Left lung (tissue), 10 donors: ENCODE results near the gene TUBGCP6. TPM values are rescaled to one million over a fixed set of nuclear protein-coding genes. Genes with fewer than 3 reads are reported as not detected.

Experiments
- ATAC-seq: fragments of 200-7000 bp; cut with Tn5 transposase; one replicate; pipeline ENCODE4 v1.9.1; 2020; ENCODE audit warnings: moderate library complexity
- DNase-seq, 4 donors: peaks; one replicate each; pipeline ENCODE4 v3.0.0-alpha.2; 2013 to 2020
- H3K27ac ChIP-seq, 2 donors: fragments of 200-600 bp; sonication (generic) in 1 of 2; one replicate each; pipeline versions ENCODE4 v1.5.0 to v1.8.0; 2020 to 2021
- H3K27me3 ChIP-seq, 2 donors: fragments of 200-600 bp; sonication (generic) in 1 of 2; one replicate each; pipeline versions ENCODE4 v1.5.0 to v1.8.0; 2020 to 2021
- H3K36me3 ChIP-seq, 2 donors: fragments of 200-600 bp; sonication (generic) in 1 of 2; one replicate each; pipeline versions ENCODE4 v1.5.0 to v1.8.0; 2020 to 2021
- H3K4me1 ChIP-seq, 2 donors: fragments of 200-600 bp; one replicate each; pipeline ENCODE4 v1.8.0; 2021
- H3K4me3 ChIP-seq, 2 donors: fragments of 200-600 bp; sonication (generic) in 1 of 2; one replicate each; pipeline versions ENCODE4 v1.5.0 to v1.8.0; 2020 to 2021; ENCODE audit warnings: mild to moderate bottlenecking in 1 of 2
- H3K9me3 ChIP-seq, 2 donors: fragments of 200-600 bp; sonication (generic) in 1 of 2; one replicate each; pipeline versions ENCODE4 v1.5.0 to v1.8.0; 2020 to 2021
- intact Hi-C, 2 donors: fragments of 100-400 bp; cut with DNase I; formaldehyde crosslinking; loops; one replicate each; pipeline versions ENCODE4 v1.11.2 to v1.14.2; 2022
- polyA plus RNA-seq, 6 donors: library from polyadenylated mRNA; unstranded; fragments of 120-200 nt; gene quantifications; one replicate each; pipeline ENCODE4 v1.2.1, GENCODE V29; 2013; ENCODE audit not compliant: insufficient read length in 6 of 6
- total RNA-seq, 2 donors: library from RNA; stranded (reverse); fragmentation: NEBNext Ultra II Directional; extraction: Animal tissue kit (Norgen Biotek cat#: 25700); gene quantifications; one replicate each; pipeline ENCODE4 v1.2.1, GENCODE V29; 2021
- TF ChIP-seq, protein P1 (sequence below), 2 donors: fragments of 200-600 bp; sonication (generic) in 1 of 2; IDR thresholded peaks; one replicate each; pipeline versions ENCODE4 v1.5.0 to v1.8.0; 2021; ENCODE audit warnings: antibody characterized with exemption in 2 of 2
- donor health status: DM: no; HTN: yes; CAD: no.
- donor health status: DM: no; HTN: no; CAD: no.

Gene TUBGCP6
- total and polyA plus RNA-seq, 8 donors = 37.2 to 50.1 (median 42.7) TPM

DNA sequence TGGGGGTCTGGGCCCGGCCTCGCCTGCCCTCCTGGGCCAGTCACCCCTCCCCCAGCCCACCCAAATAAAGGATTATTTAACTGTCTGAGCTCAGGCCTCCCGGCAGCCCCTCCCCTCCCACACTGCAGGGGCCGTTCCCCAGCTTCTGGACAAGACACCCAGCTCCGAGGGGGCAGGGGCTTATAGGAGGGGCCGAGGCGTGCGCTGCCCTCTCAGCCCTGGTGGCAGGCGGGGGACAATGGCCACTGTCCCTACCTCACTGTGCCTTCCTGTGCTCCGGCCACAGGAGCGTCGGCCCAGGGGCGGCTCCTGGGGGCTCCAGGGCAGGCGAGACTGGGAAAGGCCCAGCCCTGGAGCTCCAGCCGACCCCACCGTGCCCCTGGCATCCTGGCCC is 46.2 kb downstream of the TUBGCP6 start:
- Histone ChIP-seq H3K27ac (no peak overlapping the region), H3K36me3 (peaks cover 0 to 58% of the 10 kb centered on the region in 2 donors), H3K4me1 (peaks cover 8 to 35% of the 10 kb centered on the region in 2 donors), H3K27me3 (no peaks in the 10 kb centered on the region), H3K9me3 (no peaks in the 10 kb centered on the region), H3K4me3 (no peak overlapping the region)
- TF ChIP-seq, protein P1, sequence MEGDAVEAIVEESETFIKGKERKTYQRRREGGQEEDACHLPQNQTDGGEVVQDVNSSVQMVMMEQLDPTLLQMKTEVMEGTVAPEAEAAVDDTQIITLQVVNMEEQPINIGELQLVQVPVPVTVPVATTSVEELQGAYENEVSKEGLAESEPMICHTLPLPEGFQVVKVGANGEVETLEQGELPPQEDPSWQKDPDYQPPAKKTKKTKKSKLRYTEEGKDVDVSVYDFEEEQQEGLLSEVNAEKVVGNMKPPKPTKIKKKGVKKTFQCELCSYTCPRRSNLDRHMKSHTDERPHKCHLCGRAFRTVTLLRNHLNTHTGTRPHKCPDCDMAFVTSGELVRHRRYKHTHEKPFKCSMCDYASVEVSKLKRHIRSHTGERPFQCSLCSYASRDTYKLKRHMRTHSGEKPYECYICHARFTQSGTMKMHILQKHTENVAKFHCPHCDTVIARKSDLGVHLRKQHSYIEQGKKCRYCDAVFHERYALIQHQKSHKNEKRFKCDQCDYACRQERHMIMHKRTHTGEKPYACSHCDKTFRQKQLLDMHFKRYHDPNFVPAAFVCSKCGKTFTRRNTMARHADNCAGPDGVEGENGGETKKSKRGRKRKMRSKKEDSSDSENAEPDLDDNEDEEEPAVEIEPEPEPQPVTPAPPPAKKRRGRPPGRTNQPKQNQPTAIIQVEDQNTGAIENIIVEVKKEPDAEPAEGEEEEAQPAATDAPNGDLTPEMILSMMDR (IDR thresholded peaks at IDR 0.05) = no peak
- no peak for DNase-seq
- ATAC-seq = no peak
- intact Hi-C loops = no loop called here

- no peak for DNase-seq
- no peak overlapping the region for H3K27ac ChIP-seq
Measured at GRCh38 chr22:50197856-50198623, 46.8 kb downstream of the TUBGCP6 start.

DNA sequence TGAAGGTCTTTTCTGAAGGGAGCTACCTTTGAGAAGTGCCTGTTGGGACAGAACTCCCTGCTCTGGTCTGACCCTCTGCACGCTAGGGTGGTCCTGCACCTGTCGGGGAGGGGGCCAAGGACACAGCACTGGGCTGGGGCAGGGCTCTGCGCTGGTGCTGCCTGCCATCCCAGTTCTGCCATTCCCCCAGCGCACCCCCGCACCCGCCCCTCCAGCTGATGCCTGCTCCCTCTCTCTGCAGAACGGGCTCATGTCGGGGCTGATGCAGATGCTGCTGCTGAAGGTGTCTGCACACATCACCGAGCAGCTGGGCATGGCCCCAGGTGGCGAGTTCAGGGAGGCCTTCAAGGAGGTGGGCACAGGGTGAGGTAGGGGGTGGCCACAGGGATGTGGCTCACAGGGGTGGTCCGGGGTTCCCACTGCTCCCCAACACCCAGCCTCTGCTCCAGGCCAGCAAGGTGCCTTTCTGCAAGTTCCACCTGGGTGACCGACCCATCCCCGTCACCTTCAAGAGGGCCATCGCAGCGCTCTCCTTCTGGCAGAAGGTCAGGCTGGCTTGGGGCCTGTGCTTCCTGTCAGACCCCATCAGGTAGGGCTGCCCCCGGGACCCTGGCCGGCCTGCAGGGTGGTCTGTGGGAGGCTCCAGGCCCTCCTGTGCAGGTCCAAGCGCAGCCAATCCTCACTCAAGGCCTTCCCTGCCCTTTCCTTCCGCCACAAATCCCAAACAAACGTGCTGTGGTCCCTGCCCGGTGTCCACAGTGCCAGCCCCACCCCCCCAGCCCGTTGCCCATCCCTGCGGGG is 47.6 kb downstream of the TUBGCP6 start:
- H3K27ac ChIP-seq = no peak overlapping the region
- no peaks in the 10 kb centered on the region for H3K9me3 ChIP-seq
- H3K4me1 ChIP-seq = peaks cover 8 to 33% of the 10 kb centered on the region in 2 donors
- intact Hi-C loops = no loop called here
- H3K4me3 ChIP-seq = no peak overlapping the region
- DNase-seq (no peak), ATAC-seq (no peak)
- peaks cover 0 to 65% of the 10 kb centered on the region in 2 donors for H3K36me3 ChIP-seq
- no peaks in the 10 kb centered on the region for H3K27me3 ChIP-seq
- TF ChIP-seq, protein P1 (IDR thresholded peaks at IDR 0.05) = no peak

More at GRCh38 chr22:50197856-50198623, 46.8 kb downstream of the TUBGCP6 start:
- Histone ChIP-seq H3K4me3 (no peak overlapping the region), H3K4me1 (peaks cover 8 to 33% of the 10 kb centered on the region in 2 donors), H3K36me3 (peaks cover 0 to 63% of the 10 kb centered on the region in 2 donors), H3K9me3 (no peaks in the 10 kb centered on the region), H3K27me3 (no peaks in the 10 kb centered on the region)
- TF ChIP-seq, protein P1 (IDR thresholded peaks at IDR 0.05) = no peak
- intact Hi-C loops = no loop called here
- no peak for ATAC-seq

GRCh38 chr22:50196256-50196655 is 48.6 kb downstream of the TUBGCP6 start:
- H3K27me3 ChIP-seq = no peaks in the 10 kb centered on the region
- peaks cover 4 to 36% of the 10 kb centered on the region in 2 donors for H3K4me1 ChIP-seq
- no peak overlapping the region for H3K4me3 ChIP-seq
- ATAC-seq = no peak
- peaks cover 0 to 65% of the 10 kb centered on the region in 2 donors for H3K36me3 ChIP-seq
- H3K9me3 ChIP-seq = no peaks in the 10 kb centered on the region
- no peak overlapping the region for H3K27ac ChIP-seq
- no peak for DNase-seq
- TF ChIP-seq, protein P1 (IDR thresholded peaks at IDR 0.05) = no peak
- intact Hi-C loops = no loop called here
